GM23248 (cell line): ENCODE data around the gene DIMT1. TPM values are rescaled to one million over a fixed set of nuclear protein-coding genes. Genes with fewer than 3 reads are reported as not detected.
A peak's percentile ranks its signal among the peaks of the same experiment; 100 is the strongest.

Source experiments
- DNase-seq: peaks from one replicate; pipeline ENCODE4 v3.0.0-alpha.2; 2015
- H2AFZ ChIP-seq: fragments of 200-600 bp; sonication (generic); 2 replicates; pipeline ENCODE4 v1.6.1; 2016; ENCODE audit warnings: antibody characterized with exemption
- H3F3A ChIP-seq: fragments of 200-600 bp; sonication (generic); 2 replicates; pipeline ENCODE4 v1.6.1; 2016; ENCODE audit warnings: mild to moderate bottlenecking, antibody characterized with exemption, mixed run types; ENCODE audit not compliant: insufficient read depth
- H3K27ac ChIP-seq: fragments of 200-600 bp; sonication (generic); 2 replicates; pipeline ENCODE4 v1.5.1; 2016; ENCODE audit warnings: mild to moderate bottlenecking
- H3K27me3 ChIP-seq: fragments of 200-600 bp; sonication (generic); replicated peaks from 2 replicates; pipeline ENCODE4 v1.6.1; 2016; ENCODE audit warnings: mild to moderate bottlenecking; ENCODE audit not compliant: insufficient read depth
- H3K36me3 ChIP-seq: fragments of 200-600 bp; sonication (generic); 2 replicates; pipeline ENCODE4 v1.6.1; 2016; ENCODE audit warnings: low read depth, mild to moderate bottlenecking
- H3K4me1 ChIP-seq: fragments of 200-600 bp; sonication (generic); 2 replicates; pipeline ENCODE4 v1.6.1; 2016; ENCODE audit warnings: mild to moderate bottlenecking; ENCODE audit not compliant: insufficient read depth
- H3K4me2 ChIP-seq: fragments of 200-600 bp; sonication (generic); one replicate; pipeline ENCODE4 v1.6.1; 2016; ENCODE audit warnings: mild to moderate bottlenecking; ENCODE audit not compliant: unreplicated experiment
- H3K4me3 ChIP-seq: fragments of 200-600 bp; sonication (generic); 2 replicates; pipeline ENCODE4 v1.5.1; 2016; ENCODE audit warnings: mild to moderate bottlenecking
- H3K79me2 ChIP-seq: fragments of 200-600 bp; sonication (generic); 2 replicates; pipeline ENCODE4 v1.6.1; 2016; ENCODE audit warnings: mild to moderate bottlenecking; ENCODE audit not compliant: insufficient read depth
- H3K9ac ChIP-seq: fragments of 200-600 bp; sonication (generic); 2 replicates; pipeline ENCODE4 v1.6.1; 2016; ENCODE audit warnings: mild to moderate bottlenecking
- H3K9me2 ChIP-seq: fragments of 200-600 bp; sonication (generic); 2 replicates; pipeline ENCODE4 v1.6.1; 2016; ENCODE audit warnings: mixed run types, mild to moderate bottlenecking, moderate library complexity; ENCODE audit not compliant: insufficient read depth
- H3K9me3 ChIP-seq: fragments of 200-600 bp; sonication (generic); one replicate; pipeline ENCODE4 v1.6.1; 2017; ENCODE audit warnings: low read depth
- H4K20me1 ChIP-seq: fragments of 200-600 bp; sonication (generic); 2 replicates; pipeline ENCODE4 v1.6.0; 2016; ENCODE audit not compliant: insufficient read depth
- EZH2 ChIP-seq: fragments of 200-600 bp; sonication (generic); IDR thresholded peaks from 2 replicates; pipeline ENCODE4 v1.6.1; 2018; ENCODE audit warnings: antibody characterized with exemption, mild to moderate bottlenecking; ENCODE audit not compliant: insufficient read depth, poor library complexity, severe bottlenecking
- EZH2phosphoT487 ChIP-seq: fragments of 200-600 bp; sonication (generic); IDR thresholded peaks from 2 replicates; pipeline ENCODE4 v1.6.1; 2018; ENCODE audit warnings: antibody characterized with exemption, moderate library complexity, mild to moderate bottlenecking, low read depth; ENCODE audit not compliant: insufficient read depth
- WGBS, 2 experiments: methylation state at CpG; one replicate each; pipeline ENCODE4 v1.1.6; 2015 to 2017; ENCODE audit warnings: low lambda C conversion rate in 2 of 2, low coverage in 1 of 2; ENCODE audit errors: missing lambda C conversion rate in 2 of 2; 5-methylcytosine and 5-hydroxymethylcytosine counted together
- in situ Hi-C: fragments of 300-500 bp; cut with MboI; formaldehyde crosslinking; loops from 2 replicates; pipeline ENCODE4 v1.15.0; 2020
- polyA plus RNA-seq: library from polyadenylated mRNA; unstranded; fragments of >200 nt; fragmentation: Nextera tagmentation; extraction: Ambion mirVana; gene quantifications from 2 replicates; pipeline ENCODE4 v1.2.1, GENCODE V29; 2016
- small RNA-seq: library from RNA; depleted of rRNA; stranded (forward); fragments of <200 nt; gene quantifications from one replicate; pipeline ENCODE3, GENCODE V24; 2014; ENCODE audit warnings: low read depth, low replicate concordance
- total RNA-seq: library from RNA; depleted of rRNA; stranded (reverse); fragments of >200 nt; shearing (Covaris generic); gene quantifications from 2 replicates; pipeline ENCODE4 v1.2.3, GENCODE V29; 2014; rRNA removed

The DIMT1 gene
- total and polyA plus RNA-seq, 2 experiments from 2014 or later: 41.7 to 65.0 TPM

- 98 to 100% methylated on average over 2 of the region's 2 CpGs for WGBS, 2 experiments
- Histone ChIP-seq H3F3A (peaks cover 9% of the 10 kb centered on the region; the same call in 1 of the 2 replicates), H3K9ac (no peak overlapping the region), H3K4me3 (no peak overlapping the region), H3K4me2 (no peak overlapping the region), H2AFZ (no peak overlapping the region), H3K79me2 (peaks cover 99% of the 10 kb centered on the region), H3K27me3 (no peaks in the 10 kb centered on the region), H4K20me1 (no peaks in the 10 kb centered on the region), H3K36me3 (no peaks in the 10 kb centered on the region), H3K27ac (no peak overlapping the region), H3K9me2 (no peaks in the 10 kb centered on the region), H3K9me3 (no peaks in the 10 kb centered on the region), H3K4me1 (peaks cover 6% of the 10 kb centered on the region; the same call in 1 of the 2 replicates)
- TF ChIP-seq EZH2 (no peak), EZH2phosphoT487 (no peak)
- DNase-seq: no peak
- in situ Hi-C loops: no loop called here
These were observed 62.7 kb downstream of the DIMT1 start for GRCh38 chr5:62340979-62341378.

- H3K79me2 ChIP-seq: peaks cover 99% of the 10 kb centered on the region
- no peak overlapping the region for H3K4me2 ChIP-seq
- no peak for TF ChIP-seq EZH2phosphoT487
- TF ChIP-seq EZH2: no peak
- H3F3A ChIP-seq: peaks cover 9% of the 10 kb centered on the region; the same call in 1 of the 2 replicates
- no peak overlapping the region for H3K9ac ChIP-seq
- in situ Hi-C loops: no loop called here
- no peaks in the 10 kb centered on the region for H3K27me3 ChIP-seq
- WGBS, 2 experiments: 11 to 12% methylated on average over 1 of the region's 1 CpG
- no peaks in the 10 kb centered on the region for H3K36me3 ChIP-seq
- no peak overlapping the region for H3K27ac ChIP-seq
- no peak overlapping the region for H2AFZ ChIP-seq
- no peaks in the 10 kb centered on the region for H3K9me3 ChIP-seq
- H3K4me1 ChIP-seq: peaks cover 8% of the 10 kb centered on the region; the same call in 1 of the 2 replicates
- H3K4me3 ChIP-seq: no peak overlapping the region
- DNase-seq: peak; percentile 34
- H4K20me1 ChIP-seq: no peaks in the 10 kb centered on the region
- H3K9me2 ChIP-seq: no peaks in the 10 kb centered on the region
These were observed 63.3 kb downstream of the DIMT1 start for GRCh38 chr5:62340392-62340791.

Small RNA genes lying within 50 kb of the gene (small RNA-seq; reads per million reads assigned to genes)
- gene RNU6-661P: not detected

Other genes with a start within 250 kb of the DIMT1 start
- 34.5 and 40.0 TPM in 2 replicates for gene KIF2A, start 97.7 kb downstream of the DIMT1 start, total RNA-seq
- 37.0 and 38.2 TPM in 2 replicates for gene KIF2A, start 97.7 kb downstream of the DIMT1 start, polyA plus RNA-seq
- gene IPO11, start 8.9 kb upstream of the DIMT1 start, total RNA-seq: 19.5 and 26.5 TPM in 2 replicates
- 19.9 and 20.3 TPM in 2 replicates for gene IPO11, start 8.9 kb upstream of the DIMT1 start, polyA plus RNA-seq
- gene LRRC70, start 174.9 kb upstream of the DIMT1 start, total RNA-seq: 0.51 and 1.1 TPM in 2 replicates
- gene LRRC70, start 174.9 kb upstream of the DIMT1 start, polyA plus RNA-seq: 0.10 and 0.26 TPM in 2 replicates